GM12878 (cell line): Measurements from ENCODE around the gene PAX5. TPM values are rescaled to one million over a fixed set of nuclear protein-coding genes. Genes with fewer than 3 reads are reported as not detected.

Experiments
- ATAC-seq: fragments of 200-7000 bp; cut with Tn5 transposase; 3 replicates; pipeline ENCODE4 v1.9.1; 2020; ENCODE audit warnings: mild to moderate bottlenecking, moderate library complexity
- BruUV-seq: library from RNA; stranded (reverse); fragments of 400-500 nt; replicated peaks from 2 replicates; lab custom pipeline; 2021; lab: Mats Ljungman, UMichigan
- CTCF ChIA-PET: fragments of 300-600 bp; sonication (Branson Sonifier 250); formaldehyde crosslinking; extraction: SDS; loops from one replicate; lab custom pipeline; 2021; ENCODE audit warnings: inconsistent platforms; lab: Yijun Ruan, JAX
- POLR2A ChIA-PET: fragments of 350-600 bp; formaldehyde crosslinking; extraction: SDS; loops from one replicate; lab custom pipeline; 2021; ENCODE audit warnings: inconsistent platforms; lab: Charles Lee
- RAD21 ChIA-PET: fragments of 300-600 bp; sonication (Branson Sonifier 250); formaldehyde crosslinking; loops from one replicate; lab custom pipeline; 2023; ENCODE audit warnings: antibody characterized with exemption; ENCODE audit not compliant: unreplicated experiment; lab: Charles Lee
- SMC1A ChIA-PET: fragments of 300-600 bp; sonication (Branson Sonifier 250); formaldehyde crosslinking; loops from one replicate; lab custom pipeline; 2023; ENCODE audit not compliant: unreplicated experiment, uncharacterized antibody; lab: Charles Lee
- DNase-seq: peaks from one replicate; pipeline ENCODE4 v3.0.0-alpha.2; 2011; ENCODE audit warnings: low read depth, low spot score
- FAIRE-seq: peaks from 3 replicates; lab custom pipeline; 2011; peaks lifted over from hg19 to GRCh38; lab: Jason Lieb, UNC
- H2AFZ ChIP-seq: 2 replicates; pipeline ENCODE4 v1.6.0; 2011; ENCODE audit warnings: low read depth, low read length, control low read depth; ENCODE audit not compliant: control insufficient read depth
- H3K27ac ChIP-seq: 2 replicates; pipeline ENCODE4 v1.5.1; 2011; ENCODE audit warnings: control low read depth; ENCODE audit not compliant: control insufficient read depth, insufficient read depth
- H3K27me3 ChIP-seq, 2 experiments: replicated peaks in 1 of 2; 2 replicates each; pipeline versions ENCODE4 v1.6.0 to v1.6.1; 2011; ENCODE audit warnings: low read length in 1 of 2; ENCODE audit not compliant: control insufficient read depth in 2 of 2, insufficient read depth in 2 of 2
- H3K36me3 ChIP-seq, 2 experiments: 2 replicates each; pipeline ENCODE4 v1.5.1; 2011; ENCODE audit warnings: low read length in 1 of 2; ENCODE audit not compliant: control insufficient read depth in 2 of 2, insufficient read depth in 2 of 2
- H3K4me1 ChIP-seq: 2 replicates; pipeline ENCODE4 v1.6.1; 2011; ENCODE audit warnings: mild to moderate bottlenecking, low read length, moderate library complexity, mixed read lengths; ENCODE audit not compliant: control insufficient read depth, insufficient read depth
- H3K4me2 ChIP-seq: 2 replicates; pipeline ENCODE4 v1.6.0; 2011; ENCODE audit warnings: control low read depth; ENCODE audit not compliant: control insufficient read depth, insufficient read depth
- H3K4me3 ChIP-seq: fragments of 200-600 bp; sonication (generic); 2 replicates; pipeline ENCODE4 v1.5.1; 2016
- H3K79me2 ChIP-seq: 2 replicates; pipeline ENCODE4 v1.6.0; 2011; ENCODE audit warnings: low read length; ENCODE audit not compliant: control insufficient read depth, insufficient read depth
- H3K9ac ChIP-seq: 2 replicates; pipeline ENCODE4 v1.8.0; 2011; ENCODE audit warnings: low read length, control low read depth, mixed read lengths; ENCODE audit not compliant: control insufficient read depth, insufficient read depth
- H3K9me3 ChIP-seq: replicated peaks from 3 replicates; pipeline ENCODE4 v1.5.1; 2011; ENCODE audit warnings: mild to moderate bottlenecking, low read length; ENCODE audit not compliant: control insufficient read depth, insufficient read depth
- H4K20me1 ChIP-seq: 2 replicates; pipeline ENCODE4 v1.6.0; 2011; ENCODE audit not compliant: control insufficient read depth, insufficient read depth
- CHD1 ChIP-seq: IDR thresholded peaks from 2 replicates; pipeline ENCODE4 v1.6.1; 2012; ENCODE audit warnings: low read depth, low read length, improper control_type of control experiment
- CHD2 ChIP-seq: IDR thresholded peaks from 2 replicates; pipeline ENCODE4 v1.6.1; 2011; ENCODE audit warnings: low read depth, low read length, improper control_type of control experiment, borderline replicate concordance
- DPF2 ChIP-seq: fragments of 450-650 bp; IDR thresholded peaks from 2 replicates; pipeline ENCODE4 v1.6.1; 2017; ENCODE audit warnings: mild to moderate bottlenecking
- EGR1 ChIP-seq, 2 experiments: IDR thresholded peaks; 1 replicate in 1 of 2; 2 replicates in 1 of 2; pipeline ENCODE4 v1.6.1; 2011 to 2012; ENCODE audit warnings: low read depth in 2 of 2, low read length in 2 of 2, borderline replicate concordance in 1 of 2, mild to moderate bottlenecking in 1 of 2, moderate library complexity in 1 of 2
- ESRRA ChIP-seq: IDR thresholded peaks from 2 replicates; pipeline ENCODE4 v1.6.1; 2012; ENCODE audit warnings: mild to moderate bottlenecking, low read length, improper control_type of control experiment
- GATAD2B ChIP-seq: fragments of 450-650 bp; conservative IDR thresholded peaks from 2 replicates; pipeline ENCODE4 v1.6.1; 2017; ENCODE audit warnings: low read depth, mild to moderate bottlenecking, moderate library complexity
- KAT2A ChIP-seq: conservative IDR thresholded peaks from 2 replicates; pipeline ENCODE4 v1.6.1; 2011; ENCODE audit warnings: low read depth, low read length; ENCODE audit not compliant: control insufficient read depth
- MTA3 ChIP-seq: IDR thresholded peaks from 2 replicates; pipeline ENCODE4 v1.6.1; 2012; ENCODE audit warnings: low read length, inconsistent platforms, borderline replicate concordance
- NBN ChIP-seq: fragments of 450-650 bp; IDR thresholded peaks from 2 replicates; pipeline ENCODE4 v1.6.1; 2016
- POU2F2 ChIP-seq: IDR thresholded peaks from 3 replicates; pipeline ENCODE4 v1.6.1; 2011; ENCODE audit warnings: low read depth, mild to moderate bottlenecking, low read length, borderline replicate concordance
- RB1 ChIP-seq: fragments of 450-650 bp; formaldehyde crosslinking; IDR thresholded peaks from 2 replicates; pipeline ENCODE4 v1.6.1; 2017; ENCODE audit warnings: mild to moderate bottlenecking, borderline replicate concordance
- RCOR1 ChIP-seq: conservative IDR thresholded peaks from 2 replicates; pipeline ENCODE4 v1.6.1; 2012; ENCODE audit warnings: low read depth, low read length, improper control_type of control experiment
- SMARCA5 ChIP-seq: fragments of 450-650 bp; IDR thresholded peaks from 2 replicates; pipeline ENCODE4 v1.6.1; 2017; ENCODE audit warnings: mild to moderate bottlenecking
- WGBS: methylation state at CpG from one replicate; pipeline ENCODE4 v1.1.6; 2016; ENCODE audit warnings: low lambda C conversion rate; ENCODE audit not compliant: insufficient replicate concordance, insufficient coverage; ENCODE audit errors: missing lambda C conversion rate; 5-methylcytosine and 5-hydroxymethylcytosine counted together
- in situ Hi-C: fragments of 300-500 bp; cut with MboI; formaldehyde crosslinking; loops from 9 replicates; pipeline ENCODE4 v1.14.3; 2018; ENCODE audit warnings: mixed read lengths
- intact Hi-C: fragments of 100-400 bp; cut with micrococcal nuclease; formaldehyde crosslinking; loops from one replicate; pipeline ENCODE4 v1.14.2; 2022; ENCODE audit not compliant: unreplicated experiment
- polyA plus RNA-seq, 11 experiments: library from polyadenylated mRNA; depleted of rRNA in 4 of 11; unstranded in 6 of 11; stranded (reverse) in 5 of 11; fragments of >200 nt; fragmentation: Nextera tagmentation in 4 of 11; fragmentation: Illumina TruSeq in 1 of 11; extraction: Ambion mirVana in 4 of 11; extraction: Trizol in 1 of 11; gene quantifications; 1 replicate in 1 of 11; 2 replicates in 10 of 11; pipeline versions ENCODE4 v1.2.1 to v1.2.3, GENCODE V29; 2011 to 2016; ENCODE audit warnings: inconsistent platforms in 2 of 11, missing spikeins in 2 of 11, low read depth in 1 of 11
- total RNA-seq, 4 experiments: library from RNA; depleted of rRNA in 3 of 4; stranded (reverse); fragments of >200 nt in 3 of 4; fragmentation: Illumina TruSeq in 1 of 4; extraction: Trizol in 1 of 4; gene quantifications; 2 replicates each; pipeline versions ENCODE4 v1.2.1 to v1.2.3, GENCODE V29; 2013 to 2021
- TF ChIP-seq, protein P1 (sequence below): IDR thresholded peaks from 2 replicates; pipeline ENCODE4 v1.6.1; 2011; ENCODE audit warnings: low read depth, mild to moderate bottlenecking, low read length, moderate library complexity, borderline replicate concordance; ENCODE audit errors: extremely low read depth
- TF ChIP-seq, protein P2 (sequence below): fragments of 450-650 bp; IDR thresholded peaks from 2 replicates; pipeline ENCODE4 v1.6.1; 2017; ENCODE audit warnings: antibody characterized with exemption, mild to moderate bottlenecking, moderate library complexity
- TF ChIP-seq, protein P3 (sequence below): fragments of 450-650 bp; conservative IDR thresholded peaks from 2 replicates; pipeline ENCODE4 v1.6.1; 2017; ENCODE audit warnings: mild to moderate bottlenecking, moderate library complexity

The PAX5 gene
- total and polyA plus RNA-seq, 10 of the 15 experiments (the other 5 are each of a cell fraction or from before 2014, with no cell fraction given), result 2.2 to 123 (median 31.9) TPM

DNA sequence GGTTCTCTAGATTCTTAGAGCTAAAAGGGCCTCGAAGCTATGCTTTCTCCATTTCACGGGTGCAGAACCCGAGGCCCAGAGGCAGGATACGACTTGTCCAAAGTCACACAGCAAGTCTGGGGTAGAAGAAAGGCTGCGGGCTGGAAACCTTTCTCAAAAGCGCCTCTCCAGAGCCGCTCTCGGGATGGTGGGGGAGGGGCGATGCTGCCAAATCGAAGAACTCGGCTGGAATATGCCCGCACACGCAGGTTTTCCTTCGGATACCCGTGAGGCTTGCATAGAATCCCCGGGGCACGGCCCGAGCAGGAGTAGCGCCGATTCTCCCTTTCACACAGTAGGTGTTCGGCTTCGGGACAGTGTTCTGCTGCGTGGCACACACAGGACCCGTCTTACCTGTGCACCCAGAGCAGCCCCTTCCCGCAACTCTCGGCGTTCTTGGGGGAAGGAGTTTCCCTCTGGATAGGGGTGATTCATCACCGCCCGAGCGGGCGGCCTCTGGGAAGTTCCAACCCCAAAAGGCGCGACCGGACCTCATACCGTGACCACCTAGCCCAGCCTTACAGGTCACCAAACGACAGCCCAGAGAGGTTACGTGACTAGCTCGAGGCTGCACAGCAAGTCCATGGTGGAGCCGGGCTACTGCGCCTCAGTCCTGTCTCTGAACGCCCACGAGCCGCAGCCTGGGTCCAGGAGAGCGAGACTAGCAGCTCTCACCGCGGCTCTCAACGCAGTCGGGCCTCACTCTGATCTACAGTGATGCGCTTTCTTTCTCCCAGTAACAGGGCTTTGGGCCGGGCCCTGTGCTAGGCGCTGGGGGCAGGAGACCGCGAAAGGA is 4.1 kb downstream of the PAX5 start:
- H3K4me3 ChIP-seq, result peak overlapping the region; percentile 96
- SMC1A ChIA-PET, result interaction anchor here (0.7 to 3.7 kb wide), 18 partner anchors 20 to 300 kb away, joined by 3 to 12 read pairs (median 4); partner anchors contain the start of gene ZCCHC7
- intact Hi-C loops (loop anchor here (2.0 to 10.0 kb wide), 6 partner anchors 262 to 545 kb away; partner anchors contain the start of genes FBXO10 and ZBTB5), in situ Hi-C loops (loop anchor here (5.0 kb wide), 3 partner anchors 153 to 272 kb away; no protein-coding TSS in a partner anchor)
- H3K9me3 ChIP-seq, result no peaks in the 10 kb centered on the region
- H4K20me1 ChIP-seq, result no peaks in the 10 kb centered on the region; the same call in 1 of the 2 replicates
- peak; percentile 2 for ATAC-seq
- H3K4me1 ChIP-seq, result peaks cover 17% of the 10 kb centered on the region
- DNase-seq, result no peak
- H3K9ac ChIP-seq, result peak overlapping the region; percentile 88
- peak overlapping the region; percentile 82 for H3K27ac ChIP-seq
- H3K4me2 ChIP-seq, result peak overlapping the region; percentile 80
- CTCF ChIA-PET, result interaction anchor here (1.0 to 3.0 kb wide), 12 partner anchors 21 to 300 kb away, joined by 3 to 16 read pairs (median 5); no protein-coding TSS in a partner anchor
- FAIRE-seq, result no peak
- BruUV-seq, result no TSS peak
- peak overlapping the region; percentile 35 for H2AFZ ChIP-seq
- 0 out of 4 replicates have a peak, but pooled peaks cover 0 to 1% of the 10 kb centered on the region in 2 experiments for H3K36me3 ChIP-seq
- H3K27me3 ChIP-seq, result no peaks in the 10 kb centered on the region
- POLR2A ChIA-PET, result interaction anchor here (0.7 to 19.3 kb wide), 8 partner anchors 10 to 436 kb away, joined by 3 to 354 read pairs (median 5); partner anchors contain the start of genes ZBTB5 and ZCCHC7
- RAD21 ChIA-PET, result interaction anchor here (0.6 to 15.2 kb wide), 13 partner anchors 20 to 272 kb away, joined by 3 to 175 read pairs (median 3); no protein-coding TSS in a partner anchor
- under 1% methylated on average over 51 of the region's 53 CpGs for WGBS
- H3K79me2 ChIP-seq, result peaks cover 100% of the 10 kb centered on the region
- TF ChIP-seq ESRRA (no peak), NBN (peak; percentile 32; the same call in 1 of the 2 replicates), DPF2 (peak; percentile 37; the same call in 1 of the 2 replicates), MTA3 (no peak), GATAD2B (peak; percentile 21; the same call in 1 of the 2 replicates), CHD2 (0 out of 2 replicates have a peak, but pooled peaks have one; percentile 10), CHD1 (peak; percentile 14; the same call in 1 of the 2 replicates), SMARCA5 (peak; percentile 93), POU2F2 (0 out of 3 replicates have a peak, but pooled peaks have one; percentile 10), RB1 (0 out of 2 replicates have a peak, but pooled peaks have one; percentile 54), RCOR1 (no peak), KAT2A (no peak), EGR1 (IDR thresholded peaks at IDR 0.05; ENCODE audit: borderline replicate concordance in 1 of 2, low read depth in 2 of 2, low read length in 2 of 2) (peak in 1 of 2 experiments; percentile 70; a peak in 1 of 3 replicates)
- TF ChIP-seq, protein P1, sequence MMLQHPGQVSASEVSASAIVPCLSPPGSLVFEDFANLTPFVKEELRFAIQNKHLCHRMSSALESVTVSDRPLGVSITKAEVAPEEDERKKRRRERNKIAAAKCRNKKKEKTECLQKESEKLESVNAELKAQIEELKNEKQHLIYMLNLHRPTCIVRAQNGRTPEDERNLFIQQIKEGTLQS, result no peak
- TF ChIP-seq, protein P2, sequence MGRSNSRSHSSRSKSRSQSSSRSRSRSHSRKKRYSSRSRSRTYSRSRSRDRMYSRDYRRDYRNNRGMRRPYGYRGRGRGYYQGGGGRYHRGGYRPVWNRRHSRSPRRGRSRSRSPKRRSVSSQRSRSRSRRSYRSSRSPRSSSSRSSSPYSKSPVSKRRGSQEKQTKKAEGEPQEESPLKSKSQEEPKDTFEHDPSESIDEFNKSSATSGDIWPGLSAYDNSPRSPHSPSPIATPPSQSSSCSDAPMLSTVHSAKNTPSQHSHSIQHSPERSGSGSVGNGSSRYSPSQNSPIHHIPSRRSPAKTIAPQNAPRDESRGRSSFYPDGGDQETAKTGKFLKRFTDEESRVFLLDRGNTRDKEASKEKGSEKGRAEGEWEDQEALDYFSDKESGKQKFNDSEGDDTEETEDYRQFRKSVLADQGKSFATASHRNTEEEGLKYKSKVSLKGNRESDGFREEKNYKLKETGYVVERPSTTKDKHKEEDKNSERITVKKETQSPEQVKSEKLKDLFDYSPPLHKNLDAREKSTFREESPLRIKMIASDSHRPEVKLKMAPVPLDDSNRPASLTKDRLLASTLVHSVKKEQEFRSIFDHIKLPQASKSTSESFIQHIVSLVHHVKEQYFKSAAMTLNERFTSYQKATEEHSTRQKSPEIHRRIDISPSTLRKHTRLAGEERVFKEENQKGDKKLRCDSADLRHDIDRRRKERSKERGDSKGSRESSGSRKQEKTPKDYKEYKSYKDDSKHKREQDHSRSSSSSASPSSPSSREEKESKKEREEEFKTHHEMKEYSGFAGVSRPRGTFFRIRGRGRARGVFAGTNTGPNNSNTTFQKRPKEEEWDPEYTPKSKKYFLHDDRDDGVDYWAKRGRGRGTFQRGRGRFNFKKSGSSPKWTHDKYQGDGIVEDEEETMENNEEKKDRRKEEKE, result no peak
- TF ChIP-seq, protein P3, sequence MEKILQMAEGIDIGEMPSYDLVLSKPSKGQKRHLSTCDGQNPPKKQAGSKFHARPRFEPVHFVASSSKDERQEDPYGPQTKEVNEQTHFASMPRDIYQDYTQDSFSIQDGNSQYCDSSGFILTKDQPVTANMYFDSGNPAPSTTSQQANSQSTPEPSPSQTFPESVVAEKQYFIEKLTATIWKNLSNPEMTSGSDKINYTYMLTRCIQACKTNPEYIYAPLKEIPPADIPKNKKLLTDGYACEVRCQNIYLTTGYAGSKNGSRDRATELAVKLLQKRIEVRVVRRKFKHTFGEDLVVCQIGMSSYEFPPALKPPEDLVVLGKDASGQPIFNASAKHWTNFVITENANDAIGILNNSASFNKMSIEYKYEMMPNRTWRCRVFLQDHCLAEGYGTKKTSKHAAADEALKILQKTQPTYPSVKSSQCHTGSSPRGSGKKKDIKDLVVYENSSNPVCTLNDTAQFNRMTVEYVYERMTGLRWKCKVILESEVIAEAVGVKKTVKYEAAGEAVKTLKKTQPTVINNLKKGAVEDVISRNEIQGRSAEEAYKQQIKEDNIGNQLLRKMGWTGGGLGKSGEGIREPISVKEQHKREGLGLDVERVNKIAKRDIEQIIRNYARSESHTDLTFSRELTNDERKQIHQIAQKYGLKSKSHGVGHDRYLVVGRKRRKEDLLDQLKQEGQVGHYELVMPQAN, result 0 out of 2 replicates have a peak, but pooled peaks have one; percentile 83
